Mucosa of rectum (tissue), 2 donors: ENCODE results near the gene SNX14.
"Not testable (repeated sequence)": the region's sequence is repeated elsewhere in the genome, so short reads cannot be mapped to it uniquely, and the experiment has no call there.

Experiments used
- H3K27ac ChIP-seq, 2 donors: one replicate each; pipeline ENCODE4 v1.7.0; 2013; ENCODE audit warnings: inconsistent platforms in 2 of 2, low read depth in 2 of 2, low read length in 2 of 2
- H3K27me3 ChIP-seq, 2 donors: one replicate each; pipeline ENCODE4 v1.7.0; 2013; ENCODE audit warnings: low read length in 2 of 2; ENCODE audit not compliant: control insufficient read depth in 2 of 2, insufficient read depth in 2 of 2
- H3K36me3 ChIP-seq, 2 donors: one replicate each; pipeline ENCODE4 v1.7.0; 2013; ENCODE audit warnings: low read length in 2 of 2; ENCODE audit not compliant: control insufficient read depth in 2 of 2, insufficient read depth in 2 of 2
- H3K4me1 ChIP-seq, 2 donors: one replicate each; pipeline ENCODE4 v1.7.0; 2013; ENCODE audit warnings: low read length in 2 of 2, mild to moderate bottlenecking in 1 of 2; ENCODE audit not compliant: control insufficient read depth in 2 of 2, insufficient read depth in 2 of 2
- H3K4me3 ChIP-seq, 2 donors: one replicate each; pipeline ENCODE4 v1.7.0; 2013; ENCODE audit warnings: low read length in 2 of 2
- H3K9ac ChIP-seq, 2 donors: one replicate each; pipeline ENCODE4 v1.7.0; 2013; ENCODE audit warnings: low read length in 2 of 2, low read depth in 1 of 2, mild to moderate bottlenecking in 1 of 2
- H3K9me3 ChIP-seq, 2 donors: one replicate each; pipeline ENCODE4 v1.7.0; 2013; ENCODE audit warnings: low read length in 2 of 2; ENCODE audit not compliant: control insufficient read depth in 2 of 2
- donor health status: healthy.
- donor health status: Normal muscosa, but diverticular disease.

SNX14 gene

DNA sequence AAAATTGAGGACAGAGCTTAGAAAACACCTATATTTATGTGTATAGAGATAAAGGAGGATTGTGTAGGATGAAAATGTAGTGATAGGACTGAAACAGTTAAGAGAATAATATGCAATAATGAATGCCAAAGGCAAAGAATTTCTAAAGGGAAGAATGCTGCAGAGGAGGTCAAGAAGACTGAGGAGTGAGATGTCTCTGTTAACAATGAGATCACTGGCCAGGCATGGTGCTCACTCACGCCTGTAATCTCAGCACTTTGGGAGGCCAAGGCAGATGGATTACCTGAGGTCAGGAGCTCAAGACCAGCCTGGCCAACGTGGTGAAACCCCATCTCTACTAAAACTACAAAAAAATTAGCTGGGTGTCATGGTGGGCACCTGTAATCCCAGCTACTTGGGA lies 69.4 kb downstream of the SNX14 start:
- H3K27me3 ChIP-seq, H3K9me3 ChIP-seq, H3K9ac ChIP-seq, H3K27ac ChIP-seq, H3K4me1 ChIP-seq, H3K4me3 ChIP-seq: not testable (repeated sequence)
- H3K36me3 ChIP-seq, result peaks cover 28 to 35% of the 10 kb centered on the region in 2 donors

DNA sequence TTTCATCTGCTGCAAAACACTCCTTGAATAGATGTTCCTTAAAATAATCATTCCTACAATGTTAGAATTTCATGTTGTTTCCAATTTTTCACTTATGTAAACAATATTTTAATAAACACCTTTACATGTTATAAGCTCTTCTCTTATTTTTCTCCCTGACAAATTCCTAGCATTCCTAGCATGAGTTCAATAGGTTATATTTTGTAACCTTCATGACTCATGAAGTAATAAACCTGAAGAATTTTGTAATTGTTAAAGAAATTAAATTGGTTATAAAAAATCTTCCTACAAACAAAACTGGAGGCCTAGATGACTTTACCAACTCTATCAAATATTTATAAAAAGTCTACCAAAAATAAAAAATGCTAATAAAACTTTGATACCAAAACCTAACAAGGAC lies 77.5 kb downstream of the SNX14 start:
- no peak overlapping the region for H3K4me3 ChIP-seq
- H3K27ac ChIP-seq, result no peak overlapping the region
- peaks cover 22 to 34% of the 10 kb centered on the region in 2 donors for H3K36me3 ChIP-seq
- no peaks in the 10 kb centered on the region for H3K9me3 ChIP-seq
- no peaks in the 10 kb centered on the region for H3K27me3 ChIP-seq
- H3K4me1 ChIP-seq, result no peaks in the 10 kb centered on the region
- no peak overlapping the region for H3K9ac ChIP-seq

DNA sequence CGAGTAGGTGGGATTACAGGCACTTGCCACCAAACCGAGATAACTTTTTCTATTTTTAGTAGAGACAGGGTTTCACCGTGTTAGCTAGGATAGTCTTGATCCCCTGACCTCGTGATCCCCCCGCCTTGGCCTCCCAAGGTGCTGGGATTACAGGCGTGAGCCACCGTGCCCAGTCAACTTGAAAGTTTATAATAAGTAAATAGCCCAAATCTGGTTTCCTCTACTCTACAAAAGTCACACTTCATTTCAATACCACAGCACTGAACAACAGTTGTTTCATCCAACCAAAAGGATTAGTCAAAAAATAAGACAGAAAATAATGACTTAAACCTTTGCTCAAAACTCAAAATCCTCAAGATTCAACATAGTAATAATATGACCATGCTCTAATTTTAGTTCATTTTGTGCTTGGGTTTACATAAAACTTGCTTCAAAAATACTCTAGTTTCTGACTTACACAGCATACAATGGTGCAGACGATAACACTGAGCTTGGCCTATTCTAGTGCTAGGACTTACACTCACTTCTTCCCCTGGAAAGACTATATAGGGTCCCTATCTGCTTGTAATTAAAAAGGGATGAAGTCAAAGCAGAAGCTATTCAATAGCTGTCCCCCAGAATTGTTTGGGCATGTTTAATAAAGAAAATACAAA lies 87.1 kb downstream of the SNX14 start:
- Histone ChIP-seq H3K27me3 (no peaks in the 10 kb centered on the region), H3K9ac (no peak overlapping the region), H3K9me3 (no peaks in the 10 kb centered on the region), H3K36me3 (peaks cover 14 to 30% of the 10 kb centered on the region in 2 donors), H3K4me1 (no peaks in the 10 kb centered on the region), H3K4me3 (no peak overlapping the region), H3K27ac (no peak overlapping the region)

DNA sequence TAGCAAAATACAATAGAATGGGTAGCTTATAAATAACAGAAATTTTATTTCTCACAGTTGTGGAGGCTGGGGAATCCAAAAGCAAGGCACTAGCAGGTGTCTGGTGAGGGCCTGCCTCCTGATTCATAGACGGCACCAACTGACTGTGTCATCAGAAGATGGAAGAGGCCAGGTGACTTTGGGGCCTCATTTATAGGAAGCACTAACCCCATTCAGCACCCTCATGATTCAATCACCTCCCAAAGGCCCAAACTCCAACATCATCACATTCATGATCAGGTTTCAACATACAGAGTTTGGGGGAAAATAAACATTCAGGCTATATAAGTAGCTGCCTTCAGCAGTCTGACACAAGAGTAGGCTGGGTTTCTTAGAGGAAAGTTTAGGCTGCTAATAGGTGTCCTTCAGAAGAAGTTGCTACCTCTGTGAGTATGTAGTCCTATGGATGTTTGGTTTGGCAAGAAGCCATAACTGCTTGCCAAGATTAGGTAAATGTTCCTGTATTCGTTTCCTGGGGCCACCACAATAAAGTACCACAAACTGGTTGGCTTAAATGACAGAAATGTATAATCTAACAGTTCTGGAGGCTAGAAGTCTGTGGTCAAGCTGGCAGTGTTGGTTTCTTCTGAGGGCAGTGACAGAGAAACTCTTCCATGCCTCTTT lies 94.9 kb downstream of the SNX14 start:
- Histone ChIP-seq H3K4me1 (peaks cover 0 to 4% of the 10 kb centered on the region in 2 donors), H3K27ac (no peak overlapping the region), H3K27me3 (no peaks in the 10 kb centered on the region), H3K36me3 (peaks cover 3% of the 10 kb centered on the region in 2 donors), H3K9ac (no peak overlapping the region), H3K4me3 (no peak overlapping the region), H3K9me3 (no peaks in the 10 kb centered on the region)

DNA sequence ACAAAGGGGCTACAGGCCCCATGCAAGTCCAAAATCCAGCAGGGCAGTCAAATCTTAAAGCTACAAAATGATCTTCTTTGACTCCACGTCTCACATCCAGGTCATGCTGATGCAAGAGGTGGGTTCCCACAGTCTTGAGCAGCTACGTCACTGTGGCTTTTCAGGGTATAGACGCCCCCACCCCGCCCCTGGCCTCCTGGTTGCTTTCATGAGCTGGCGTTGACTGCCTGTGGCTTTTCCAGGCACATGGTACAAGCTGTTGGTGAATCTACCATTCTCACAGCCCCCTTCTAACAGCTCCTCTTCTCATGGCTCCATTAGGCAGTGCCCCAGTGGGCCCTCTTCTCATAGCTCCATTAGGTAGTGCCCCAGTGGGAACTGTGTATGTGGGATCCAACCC lies 96.8 kb downstream of the SNX14 start:
- Histone ChIP-seq H3K4me1 (peaks cover 0 to 4% of the 10 kb centered on the region in 2 donors), H3K9ac (no peak overlapping the region), H3K27ac (no peak overlapping the region), H3K36me3 (peaks cover 4 to 10% of the 10 kb centered on the region in 2 donors), H3K4me3 (no peak overlapping the region), H3K9me3 (no peaks in the 10 kb centered on the region), H3K27me3 (no peaks in the 10 kb centered on the region)

DNA sequence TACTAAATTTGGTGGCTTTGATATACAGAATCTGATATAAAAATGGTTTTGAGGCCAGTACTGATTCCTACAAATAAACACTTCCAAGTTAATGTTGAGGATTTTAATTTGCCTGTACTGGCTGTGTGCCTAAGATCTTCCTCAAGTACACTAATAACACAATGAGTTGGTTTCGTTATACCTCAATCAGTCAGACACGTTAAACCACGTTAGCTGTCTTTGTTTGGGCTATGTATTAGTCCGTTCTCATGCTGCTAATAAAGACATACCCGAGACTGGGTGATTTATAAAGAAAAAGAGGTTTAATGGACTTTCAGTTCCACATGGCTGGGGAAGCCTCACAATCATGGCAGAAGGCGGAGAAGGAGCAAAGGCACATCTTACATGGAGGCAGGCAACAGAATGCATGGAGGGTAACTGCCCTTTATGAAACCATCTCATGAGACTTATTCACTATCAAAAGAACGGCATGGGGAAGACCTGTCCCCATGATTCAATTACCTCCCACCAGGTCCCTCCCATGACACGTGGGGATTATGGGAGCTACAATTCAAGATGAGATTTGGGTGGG lies 97.6 kb downstream of the SNX14 start:
- no peaks in the 10 kb centered on the region for H3K27me3 ChIP-seq
- peaks cover 0 to 4% of the 10 kb centered on the region in 2 donors for H3K4me1 ChIP-seq
- no peak overlapping the region for H3K9ac ChIP-seq
- H3K27ac ChIP-seq, result no peak overlapping the region
- H3K4me3 ChIP-seq, result no peak overlapping the region
- peaks cover 7 to 10% of the 10 kb centered on the region in 2 donors for H3K36me3 ChIP-seq
- H3K9me3 ChIP-seq, result no peaks in the 10 kb centered on the region

DNA sequence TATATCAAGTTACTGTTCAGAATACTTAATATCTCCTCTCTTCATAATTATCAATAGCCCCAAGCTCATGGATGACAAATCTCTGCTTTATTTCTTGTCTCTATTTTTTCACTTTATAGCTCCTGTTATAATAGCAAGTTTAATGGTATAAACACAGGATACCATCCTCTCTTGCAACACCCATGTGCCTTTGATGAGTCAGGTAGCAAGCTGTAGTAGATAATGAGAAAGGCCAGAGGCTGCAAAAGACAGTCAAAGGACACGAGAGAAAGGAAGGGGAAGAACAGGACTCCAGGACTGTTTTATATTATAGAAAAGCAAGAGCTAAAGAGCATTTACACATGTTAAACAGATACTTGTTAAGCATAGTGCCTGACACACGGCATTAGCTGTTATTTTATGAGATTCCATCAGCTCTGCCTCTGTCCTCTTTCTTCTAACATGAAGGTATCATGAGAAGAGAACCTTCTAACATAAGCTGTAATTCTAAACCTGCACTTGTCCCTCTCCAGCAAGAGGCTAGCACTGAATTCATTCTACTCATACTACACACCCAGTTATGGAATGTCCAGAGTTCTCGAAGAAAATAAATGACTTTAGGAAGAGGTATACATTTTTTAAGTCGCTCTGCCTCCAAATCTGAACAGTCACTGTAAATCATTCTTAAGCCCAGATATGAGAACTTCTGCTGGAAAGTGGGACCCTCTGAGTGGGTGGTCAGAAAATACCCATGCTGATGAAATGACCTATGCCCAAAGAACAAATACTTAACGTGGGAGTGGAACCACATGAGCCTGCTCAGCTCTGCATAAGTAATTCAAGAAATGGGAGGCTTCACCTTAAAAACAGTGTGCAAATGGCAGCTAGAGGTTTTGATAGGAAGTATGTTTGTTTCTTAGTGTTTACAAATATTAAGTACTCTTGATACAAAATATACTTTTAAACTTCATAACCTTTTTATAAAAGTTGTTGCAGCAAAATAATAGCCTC lies 98.8 kb downstream of the SNX14 start:
- no peaks in the 10 kb centered on the region for H3K9me3 ChIP-seq
- no peaks in the 10 kb centered on the region for H3K27me3 ChIP-seq
- H3K4me3 ChIP-seq, result no peak overlapping the region
- peaks cover 12 to 15% of the 10 kb centered on the region in 2 donors for H3K36me3 ChIP-seq
- H3K9ac ChIP-seq, result no peak overlapping the region
- no peak overlapping the region for H3K27ac ChIP-seq
- peaks cover 0 to 4% of the 10 kb centered on the region in 2 donors for H3K4me1 ChIP-seq

DNA sequence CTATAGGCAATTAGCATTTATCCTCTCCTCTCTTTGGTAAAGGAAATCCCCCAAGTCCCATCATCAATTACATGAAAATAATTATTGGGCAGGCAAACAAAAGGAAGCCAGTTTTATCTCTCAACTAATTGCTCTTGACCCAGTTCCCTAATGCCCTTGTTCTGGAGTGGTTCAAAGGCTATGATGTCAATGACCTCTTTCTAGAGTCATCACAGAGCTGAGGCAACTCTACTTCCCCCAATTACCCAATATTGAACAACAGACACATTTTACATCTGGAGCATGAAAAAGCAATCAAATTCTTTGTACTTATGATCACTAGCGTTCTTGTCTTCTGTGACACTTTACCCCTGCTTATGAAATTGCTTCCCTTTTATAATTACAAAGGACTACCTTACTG lies 100.3 kb downstream of the SNX14 start:
- no peaks in the 10 kb centered on the region for H3K27me3 ChIP-seq
- H3K4me1 ChIP-seq, result no peaks in the 10 kb centered on the region
- no peak overlapping the region for H3K4me3 ChIP-seq
- no peak overlapping the region for H3K27ac ChIP-seq
- H3K9me3 ChIP-seq, result no peaks in the 10 kb centered on the region
- peaks cover 12 to 24% of the 10 kb centered on the region in 2 donors for H3K36me3 ChIP-seq
- H3K9ac ChIP-seq, result no peak overlapping the region

DNA sequence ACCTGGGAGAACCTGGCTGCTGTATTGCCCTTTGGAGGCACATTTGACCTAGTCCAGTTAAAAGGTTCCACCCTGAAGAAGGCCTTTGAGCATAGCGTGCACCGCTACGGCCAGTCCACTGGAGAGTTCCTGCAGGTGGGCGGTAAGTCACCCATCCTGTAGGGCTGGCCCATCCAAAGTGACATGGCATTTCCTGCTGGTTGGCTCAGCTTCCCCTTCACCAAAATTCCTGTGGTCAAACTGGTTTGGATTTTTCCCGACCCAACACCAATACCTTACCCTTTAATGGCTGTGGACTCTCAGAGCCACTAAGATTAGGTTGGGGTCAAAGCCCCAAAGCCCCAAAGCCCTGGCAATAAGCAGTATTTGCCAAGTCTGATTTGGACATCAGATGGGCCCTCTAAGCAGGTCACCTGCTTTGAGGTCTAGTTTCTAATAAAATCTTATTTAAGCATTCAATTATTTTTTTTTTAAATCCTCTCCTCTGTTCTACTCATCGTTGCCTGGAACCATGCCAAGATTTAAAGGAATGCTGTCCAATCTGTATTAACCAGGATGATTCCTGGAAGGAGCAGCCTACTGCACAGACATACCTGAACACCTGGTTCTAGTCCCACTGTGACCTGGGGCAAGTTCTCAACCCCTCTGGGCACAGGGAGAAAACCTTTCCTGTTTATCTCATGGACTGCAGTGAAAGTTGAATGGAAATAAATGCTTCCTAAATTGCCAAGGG lies 103.0 kb downstream of the SNX14 start:
- Histone ChIP-seq H3K27ac (no peak overlapping the region), H3K9ac (no peak overlapping the region), H3K9me3 (no peaks in the 10 kb centered on the region), H3K4me3 (no peak overlapping the region), H3K27me3 (no peaks in the 10 kb centered on the region), H3K36me3 (peaks cover 10 to 28% of the 10 kb centered on the region in 2 donors), H3K4me1 (no peaks in the 10 kb centered on the region)
